A673 (cell line): ENCODE results near the gene MT1H. TPM values are rescaled to one million over a fixed set of nuclear protein-coding genes. Genes with fewer than 3 reads are reported as not detected.

Experiments
- BruUV-seq: library from RNA; stranded (reverse); fragments of 400-500 nt; replicated peaks from 2 replicates; lab custom pipeline; 2021; lab: Mats Ljungman, UMichigan
- CTCF ChIA-PET: fragments of 300-600 bp; sonication (Branson Sonifier 250); formaldehyde crosslinking; loops from one replicate; lab custom pipeline; 2022; ENCODE audit warnings: antibody characterized with exemption; lab: Charles Lee
- POLR2A ChIA-PET: fragments of 300-600 bp; sonication (Branson Sonifier 250); formaldehyde crosslinking; loops from one replicate; lab custom pipeline; 2022; ENCODE audit warnings: antibody characterized with exemption; ENCODE audit not compliant: low non-redundant PET; lab: Charles Lee
- DNase-seq: peaks from one replicate; pipeline ENCODE4 v3.0.0-alpha.2; 2015; ENCODE audit warnings: low spot score
- H3K27ac ChIP-seq: fragments of 200-600 bp; sonication (generic); 2 replicates; pipeline ENCODE4 v1.5.1; 2016; ENCODE audit warnings: mixed run types, low read depth, mild to moderate bottlenecking, mixed read lengths, antibody characterized with exemption, low read length; ENCODE audit not compliant: poor library complexity, severe bottlenecking
- H3K27me3 ChIP-seq: fragments of 200-600 bp; sonication (generic); replicated peaks from 2 replicates; pipeline ENCODE4 v1.6.1; 2017; ENCODE audit warnings: mixed run types, low read depth, mild to moderate bottlenecking, mixed read lengths, antibody characterized with exemption, low read length; ENCODE audit not compliant: insufficient read depth, poor library complexity
- H3K36me3 ChIP-seq: fragments of 200-600 bp; sonication (generic); 2 replicates; pipeline ENCODE4 v1.6.1; 2016; ENCODE audit warnings: mixed run types, mild to moderate bottlenecking, mixed read lengths, antibody characterized with exemption, low read length; ENCODE audit not compliant: insufficient read depth, poor library complexity, severe bottlenecking
- H3K4me1 ChIP-seq: fragments of 200-600 bp; sonication (generic); 2 replicates; pipeline ENCODE4 v1.6.1; 2017; ENCODE audit warnings: mixed run types, mild to moderate bottlenecking, mixed read lengths, antibody characterized with exemption, low read length; ENCODE audit not compliant: insufficient read depth, poor library complexity, severe bottlenecking
- H3K4me3 ChIP-seq: fragments of 200-600 bp; sonication (generic); 2 replicates; pipeline ENCODE4 v1.5.1; 2016; ENCODE audit warnings: low read depth, mixed run types, mild to moderate bottlenecking, mixed read lengths, low read length; ENCODE audit not compliant: poor library complexity, severe bottlenecking
- H3K9me3 ChIP-seq: fragments of 200-600 bp; sonication (generic); 2 replicates; pipeline ENCODE4 v1.6.1; 2016; ENCODE audit warnings: mixed run types, low read depth, mild to moderate bottlenecking, mixed read lengths, antibody characterized with exemption, low read length; ENCODE audit not compliant: poor library complexity, severe bottlenecking
- EZH2 ChIP-seq: fragments of 200-600 bp; sonication (generic); IDR thresholded peaks from 2 replicates; pipeline ENCODE4 v1.6.1; 2017; ENCODE audit warnings: borderline replicate concordance, low read depth, mild to moderate bottlenecking, mixed read lengths, antibody characterized with exemption, low read length; ENCODE audit not compliant: poor library complexity, severe bottlenecking
- intact Hi-C: fragments of 100-400 bp; cut with micrococcal nuclease; formaldehyde crosslinking; loops from one replicate; pipeline ENCODE4 v1.10.0; 2022; ENCODE audit not compliant: unreplicated experiment
- total RNA-seq: library from RNA; stranded (reverse); gene quantifications from 2 replicates; pipeline ENCODE4 v1.2.3, GENCODE V29; 2021
- TF ChIP-seq, protein P1 (sequence below): fragments of 300-800, 200-600 bp; sonication (generic); conservative IDR thresholded peaks from 2 replicates; pipeline ENCODE4 v1.5.1; 2017; ENCODE audit warnings: low read depth, mild to moderate bottlenecking, antibody characterized with exemption, low read length, moderate library complexity, mixed read lengths

Gene MT1H
- total RNA-seq, 1 experiment from 2014 or later, result 2.4 TPM

DNA sequence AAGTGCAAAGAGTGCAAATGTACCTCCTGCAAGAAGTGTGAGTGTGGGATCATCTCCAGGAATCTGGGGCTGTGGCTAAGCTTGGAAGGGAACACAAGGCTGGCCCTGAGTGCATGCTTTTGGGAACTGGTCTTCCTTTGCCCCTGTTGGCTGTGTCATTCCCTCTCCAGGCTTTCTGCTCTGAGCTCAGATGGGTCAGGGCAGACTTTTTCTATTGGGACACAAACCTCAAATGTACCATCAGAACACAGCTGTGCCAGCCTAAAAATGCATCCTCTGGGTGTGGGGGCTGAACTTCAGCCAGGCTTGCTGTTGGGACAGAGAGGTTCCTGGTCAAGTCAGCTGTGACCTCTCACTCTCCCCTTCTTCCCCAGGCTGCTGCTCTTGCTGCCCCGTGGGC lies 17.0 kb upstream of the MT1H start:
- intact Hi-C loops, result no loop called here

DNA sequence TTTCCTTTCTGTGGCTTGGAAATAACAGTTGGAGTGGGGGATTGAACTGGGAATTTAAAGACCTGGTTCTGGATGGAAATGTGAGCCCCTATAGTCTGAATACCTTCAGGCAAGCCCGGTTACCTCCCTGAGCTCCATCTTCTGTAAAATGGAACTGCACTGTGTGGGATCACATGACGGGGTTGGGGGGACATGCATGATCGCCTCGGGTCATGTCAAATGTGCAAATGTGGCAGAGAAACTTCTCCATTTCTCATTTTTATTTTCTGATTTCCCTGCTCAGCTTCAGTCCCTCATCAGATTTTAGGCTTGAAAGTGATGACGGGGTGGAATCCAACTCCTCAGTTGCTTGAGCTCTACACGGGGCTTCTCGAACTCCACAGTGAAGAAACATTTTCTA lies 16.4 kb upstream of the MT1H start:
- intact Hi-C loops, result no loop called here
- no peak for DNase-seq
- BruUV-seq, result no TSS peak
- no peak for TF ChIP-seq EZH2
- Histone ChIP-seq H3K4me1 (no peaks in the 10 kb centered on the region), H3K4me3 (no peak overlapping the region), H3K9me3 (no peaks in the 10 kb centered on the region), H3K36me3 (no peaks in the 10 kb centered on the region), H3K27ac (no peak overlapping the region), H3K27me3 (peaks cover 2% of the 10 kb centered on the region)
- CTCF ChIA-PET, result interaction anchor here (0.7 kb wide), 1 partner anchor 36 kb away, joined by 8 read pairs; no protein-coding TSS in a partner anchor
- POLR2A ChIA-PET, result no interaction called here

More for the DNA sequence above, 17.0 kb upstream of the MT1H start:
- Histone ChIP-seq H3K36me3 (no peaks in the 10 kb centered on the region), H3K27ac (no peak overlapping the region), H3K9me3 (no peaks in the 10 kb centered on the region), H3K27me3 (peaks cover 3% of the 10 kb centered on the region), H3K4me3 (no peak overlapping the region), H3K4me1 (no peaks in the 10 kb centered on the region)
- no peak for DNase-seq
- BruUV-seq, result no TSS peak
- ChIA-PET CTCF (interaction anchor here (0.7 kb wide), 1 partner anchor 37 kb away, joined by 8 read pairs; no protein-coding TSS in a partner anchor), POLR2A (no interaction called here)
- TF ChIP-seq, protein P1, sequence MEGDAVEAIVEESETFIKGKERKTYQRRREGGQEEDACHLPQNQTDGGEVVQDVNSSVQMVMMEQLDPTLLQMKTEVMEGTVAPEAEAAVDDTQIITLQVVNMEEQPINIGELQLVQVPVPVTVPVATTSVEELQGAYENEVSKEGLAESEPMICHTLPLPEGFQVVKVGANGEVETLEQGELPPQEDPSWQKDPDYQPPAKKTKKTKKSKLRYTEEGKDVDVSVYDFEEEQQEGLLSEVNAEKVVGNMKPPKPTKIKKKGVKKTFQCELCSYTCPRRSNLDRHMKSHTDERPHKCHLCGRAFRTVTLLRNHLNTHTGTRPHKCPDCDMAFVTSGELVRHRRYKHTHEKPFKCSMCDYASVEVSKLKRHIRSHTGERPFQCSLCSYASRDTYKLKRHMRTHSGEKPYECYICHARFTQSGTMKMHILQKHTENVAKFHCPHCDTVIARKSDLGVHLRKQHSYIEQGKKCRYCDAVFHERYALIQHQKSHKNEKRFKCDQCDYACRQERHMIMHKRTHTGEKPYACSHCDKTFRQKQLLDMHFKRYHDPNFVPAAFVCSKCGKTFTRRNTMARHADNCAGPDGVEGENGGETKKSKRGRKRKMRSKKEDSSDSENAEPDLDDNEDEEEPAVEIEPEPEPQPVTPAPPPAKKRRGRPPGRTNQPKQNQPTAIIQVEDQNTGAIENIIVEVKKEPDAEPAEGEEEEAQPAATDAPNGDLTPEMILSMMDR, result no peak
- no peak for TF ChIP-seq EZH2

GRCh38 chr16:56657555-56658326 lies 11.9 kb upstream of the MT1H start, which contains the start of gene MT1F:
Gene MT1F (plus strand): TSS chr16:56657959. CDS start chr16:56658059, 100 bp downstream.
- peak within 1 kb of the TSS; percentile 53 for H3K27ac ChIP-seq
- H3K9me3 ChIP-seq, result no peaks in the 10 kb centered on the region
- H3K36me3 ChIP-seq, result no peaks in the 10 kb centered on the region
- peak within 1 kb of the TSS; percentile 66 for H3K4me3 ChIP-seq
- no TSS peak for BruUV-seq
- ChIA-PET CTCF (interaction anchor here (0.6 to 0.8 kb wide), 3 partner anchors 44 to 456 kb away, joined by 3 to 5 read pairs (median 4); no protein-coding TSS in a partner anchor), POLR2A (no interaction called here)
- no peaks in the 10 kb centered on the region for H3K4me1 ChIP-seq
- H3K27me3 ChIP-seq, result peaks cover 6% of the 10 kb centered on the region
- TF ChIP-seq EZH2, result no peak
- TF ChIP-seq, protein P1, result no peak
- intact Hi-C loops, result no loop called here
- peak; percentile 78 for DNase-seq
